HG03442 (cell line): Measurements from ENCODE around the gene NLRP7.
"Not testable (repeated sequence)": the region's sequence is repeated elsewhere in the genome, so short reads cannot be mapped to it uniquely, and the experiment has no call there.

Experiments
- ATAC-seq: cut with Tn5 transposase; IDR thresholded peaks from one replicate; pipeline ENCODE4 v1.9.1; 2021; ENCODE audit warnings: mild to moderate bottlenecking, moderate library complexity; ENCODE audit not compliant: unreplicated experiment

Gene NLRP7

DNA sequence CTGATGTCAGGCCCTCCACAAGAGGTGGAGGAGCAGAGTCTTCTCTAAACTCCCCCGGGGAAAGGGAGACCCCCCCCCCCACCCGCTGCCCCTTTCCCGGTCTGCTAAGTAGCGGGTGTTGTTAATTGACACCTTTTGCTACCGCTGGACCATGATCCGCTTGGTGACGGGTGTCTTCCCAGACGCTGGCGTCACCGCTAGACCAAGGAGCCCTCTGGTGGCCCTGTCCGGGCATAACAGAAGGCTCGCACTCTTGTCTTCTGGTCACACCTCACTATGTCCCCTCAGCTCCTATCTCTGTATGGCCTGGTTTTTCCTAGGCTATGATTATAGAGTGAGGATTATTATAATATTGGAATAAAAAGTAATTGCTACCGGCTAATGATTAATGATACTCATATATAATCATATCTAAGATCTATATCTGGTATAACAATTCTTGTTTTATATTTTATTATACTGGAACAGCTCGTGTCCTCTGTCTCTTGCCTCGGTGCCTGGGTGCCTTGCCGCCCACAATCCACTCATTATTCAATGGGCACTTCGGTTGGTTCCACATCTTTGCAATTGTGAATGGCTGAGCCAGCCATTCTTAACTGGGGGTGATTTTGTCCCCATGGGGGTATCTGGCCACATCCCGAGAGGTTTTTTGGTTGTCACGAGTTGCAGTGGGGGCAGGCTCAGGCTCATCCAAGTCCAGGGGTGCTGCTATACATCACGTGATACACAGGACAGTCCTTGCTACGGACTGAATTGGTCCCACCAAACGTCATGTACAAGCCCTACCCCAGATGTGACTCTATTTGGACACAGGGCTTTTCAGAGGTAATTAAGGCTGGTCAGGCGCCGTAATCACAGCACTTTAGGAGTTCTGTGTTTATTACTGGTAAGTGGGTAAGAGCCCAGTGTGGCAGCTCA, 27.4 kb downstream of the NLRP7 start:
- ATAC-seq = not testable (repeated sequence)

- no peak for ATAC-seq
These were observed 28.8 kb downstream of the NLRP7 start for GRCh38 chr19:54918499-54918898.

DNA sequence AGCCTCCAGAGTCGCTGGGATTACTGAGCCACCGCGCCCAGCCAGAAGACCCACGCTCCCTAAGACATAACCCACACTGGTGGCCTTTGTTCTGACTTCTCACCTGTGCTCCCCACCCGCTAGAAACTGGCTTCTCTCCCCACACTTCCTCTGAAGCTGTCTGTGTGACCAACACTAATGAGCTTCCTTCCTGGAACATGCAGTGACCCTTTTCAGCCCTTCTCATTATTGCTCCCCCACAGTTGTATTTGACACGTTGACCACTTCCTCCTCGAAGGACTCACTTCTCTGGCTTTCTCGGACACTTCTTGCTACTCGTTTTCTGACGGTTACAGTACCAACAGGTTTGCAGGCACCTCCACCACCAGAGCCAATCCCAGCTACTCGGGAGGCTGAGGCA, 30.5 kb downstream of the NLRP7 start:
- no peak for ATAC-seq

DNA sequence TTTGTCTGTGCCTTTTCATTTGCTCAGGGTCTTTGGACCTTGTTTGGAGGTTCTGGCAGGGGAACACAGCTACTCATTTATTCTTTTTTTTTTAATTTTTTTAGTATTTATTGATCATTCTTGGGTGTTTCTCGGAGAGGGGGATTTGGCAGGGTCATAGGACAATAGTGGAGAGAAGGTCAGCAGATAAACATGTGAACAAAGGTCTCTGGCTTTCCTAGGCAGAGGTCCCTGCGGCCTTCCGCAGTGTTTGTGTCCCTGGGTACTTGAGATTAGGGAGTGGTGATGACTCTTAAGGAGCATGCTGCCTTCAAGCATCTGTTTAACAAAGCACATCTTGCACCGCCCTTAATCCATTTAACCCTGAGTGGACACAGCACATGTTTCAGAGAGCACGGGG, 39.4 kb downstream of the NLRP7 start:
- ATAC-seq = not testable (repeated sequence)

DNA sequence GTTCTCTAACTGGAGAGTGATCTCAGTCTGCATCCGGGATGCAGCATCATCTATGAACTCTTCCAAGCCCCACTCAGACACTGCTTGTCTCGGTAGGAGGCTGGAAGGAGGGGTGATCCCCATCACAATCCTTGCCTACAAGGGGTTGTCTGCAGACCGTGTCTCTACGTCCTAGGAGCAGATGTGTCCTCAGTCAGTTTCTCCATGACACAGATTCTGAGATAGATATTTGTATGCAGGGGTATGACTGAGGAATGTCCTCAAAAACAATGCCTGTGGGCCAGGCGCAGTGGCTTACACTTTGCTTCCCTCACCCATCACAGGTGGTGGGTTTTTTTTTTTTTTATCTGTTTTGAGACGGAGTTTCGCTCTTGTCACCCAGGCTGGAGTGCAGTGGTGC, 40.5 kb downstream of the NLRP7 start:
- no peak for ATAC-seq

DNA sequence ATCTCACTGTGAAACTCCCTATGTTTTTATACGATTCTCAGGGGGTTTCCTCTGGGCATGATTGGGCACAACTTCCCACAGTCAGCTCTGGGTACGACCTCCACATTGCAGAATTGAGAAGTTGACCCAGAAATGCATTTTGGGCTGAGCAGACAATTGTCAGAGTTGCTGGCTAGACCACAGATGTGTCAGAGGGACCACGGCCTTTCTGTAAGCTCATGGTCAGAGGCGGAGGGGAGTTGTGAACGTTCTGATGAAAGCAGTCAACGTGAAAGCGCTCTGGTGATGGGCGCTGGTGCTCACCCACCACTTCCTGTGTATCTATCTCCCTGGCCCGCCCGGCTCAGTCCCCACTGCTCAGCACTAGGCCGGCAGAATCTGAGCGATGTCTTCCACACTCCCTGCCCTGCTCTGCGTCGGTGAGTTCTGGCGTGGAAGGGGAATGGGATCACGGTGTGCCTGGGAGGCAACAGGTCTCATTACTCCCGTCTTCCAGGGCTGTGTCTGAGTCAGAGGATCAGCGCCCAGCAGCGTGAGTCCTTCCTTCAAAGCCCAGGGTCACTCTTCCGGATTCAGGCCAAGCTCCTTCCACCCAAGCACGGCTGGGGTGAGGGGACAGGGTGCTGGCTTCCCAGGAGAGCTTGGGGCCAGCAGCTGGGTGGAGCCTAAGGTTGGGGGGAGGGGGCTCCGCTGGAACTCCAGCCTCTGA, 41.4 kb downstream of the NLRP7 start, which contains the start of gene NCR1:
NCR1 (plus strand) TSS at position 346 of the 709 bp plus-strand sequence; CDS start at position 386, 40 bp downstream.
- no peak for ATAC-seq

GRCh38 chr19:54905421-54905802, 41.9 kb downstream of the NLRP7 start:
- no peak for ATAC-seq

DNA sequence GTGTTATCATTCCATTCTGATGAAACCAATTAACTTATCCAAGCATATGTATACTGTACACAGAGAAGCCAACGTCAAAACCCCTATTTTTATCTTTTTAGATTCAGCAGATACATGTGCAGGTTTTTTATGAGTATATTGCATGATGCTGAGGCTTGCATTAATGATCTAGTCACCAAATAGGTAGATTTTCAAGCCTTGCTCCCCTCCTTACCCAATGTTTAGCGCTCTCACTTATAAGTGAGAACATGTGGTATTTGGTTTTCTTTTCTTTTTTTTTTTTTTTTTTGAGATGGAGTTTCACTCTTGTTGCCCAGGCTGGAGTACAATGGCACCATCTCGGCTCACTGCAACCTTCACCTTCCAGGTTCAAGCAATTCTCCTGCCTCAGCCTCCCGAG, 43.1 kb downstream of the NLRP7 start:
- not testable (repeated sequence) for ATAC-seq

- ATAC-seq = no peak
These were observed 44.0 kb downstream of the NLRP7 start for GRCh38 chr19:54903303-54903702.

DNA sequence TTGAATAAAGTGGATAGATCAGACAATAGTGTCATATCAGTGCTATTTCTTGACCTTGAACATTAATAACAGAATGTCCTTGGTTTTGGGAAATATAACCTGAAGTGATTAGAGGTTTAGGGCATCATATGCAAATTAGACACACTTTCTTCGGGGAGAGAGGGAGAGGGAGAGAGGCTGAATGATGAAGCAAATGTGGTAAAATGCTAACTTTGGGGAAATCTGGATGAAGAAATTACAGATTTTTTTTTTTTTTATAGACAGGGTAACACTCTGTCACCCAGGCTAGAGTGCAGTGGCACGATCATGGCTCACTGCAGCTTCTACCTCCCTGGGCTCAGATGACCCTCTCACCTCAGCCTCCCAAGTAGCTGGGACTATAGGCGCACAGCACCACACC, 45.3 kb downstream of the NLRP7 start:
- no peak for ATAC-seq

GRCh38 chr19:54901153-54901552, 46.2 kb downstream of the NLRP7 start:
- ATAC-seq = not testable (repeated sequence)

DNA sequence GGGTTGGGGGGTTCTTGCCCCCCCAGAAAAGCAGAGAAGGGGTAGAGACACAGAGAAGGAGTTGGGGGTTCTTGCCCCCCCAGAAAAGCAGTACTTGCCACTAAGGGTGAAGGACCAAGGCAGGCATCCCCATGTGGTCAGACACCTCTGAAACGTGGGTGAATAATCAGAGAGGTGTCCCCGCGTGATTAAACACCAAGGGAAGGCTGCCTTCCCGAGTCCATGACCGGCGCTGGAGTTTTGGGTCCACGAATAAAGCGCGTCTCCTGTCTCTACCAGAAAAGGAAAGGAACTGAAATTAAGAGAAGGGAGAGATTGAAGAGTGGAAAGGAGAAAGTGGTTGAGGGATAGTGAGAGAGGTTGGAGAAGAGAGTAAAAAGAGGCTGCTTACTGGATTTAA, 47.7 kb downstream of the NLRP7 start:
- ATAC-seq = not testable (repeated sequence)

DNA sequence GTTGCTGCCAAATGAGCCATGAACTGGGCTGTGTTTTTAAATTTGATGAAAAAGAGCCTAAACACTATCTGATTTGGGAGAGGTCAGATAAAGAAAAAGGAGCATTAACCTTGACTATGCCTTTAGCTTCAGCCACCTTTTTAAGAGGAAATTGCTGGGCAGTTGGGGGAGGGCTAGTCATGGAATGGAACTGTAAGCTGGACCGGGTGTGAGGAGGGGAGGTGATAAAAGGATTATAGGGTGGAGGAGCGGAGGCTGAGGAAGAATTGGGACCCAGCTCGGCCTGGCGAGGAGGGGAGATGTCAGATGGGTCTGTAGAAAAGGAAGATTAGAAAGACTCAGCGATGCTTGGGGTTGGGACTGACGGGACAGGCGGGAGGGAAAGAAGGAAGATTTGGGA, 48.6 kb downstream of the NLRP7 start:
- ATAC-seq = not testable (repeated sequence)

DNA sequence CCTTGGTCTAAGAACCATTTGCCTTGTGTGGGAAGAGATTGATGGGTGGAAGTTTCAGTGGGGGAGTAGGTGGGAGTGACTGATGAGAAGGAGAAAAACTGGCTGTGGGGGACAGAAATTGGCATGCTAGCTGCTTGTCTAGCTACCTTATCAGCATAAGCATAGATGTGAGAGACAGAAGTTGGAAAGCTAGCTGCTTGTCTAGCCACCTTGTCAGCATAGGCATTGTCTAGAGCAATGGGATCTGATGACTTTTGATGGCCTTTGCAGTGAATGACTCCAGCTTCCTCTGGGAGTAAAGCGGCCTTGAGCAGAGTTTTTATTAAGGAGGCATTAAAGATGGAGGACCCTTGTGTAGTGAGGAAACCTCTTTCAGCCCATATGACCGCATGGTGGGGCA, 51.3 kb downstream of the NLRP7 start:
- ATAC-seq = no peak

DNA sequence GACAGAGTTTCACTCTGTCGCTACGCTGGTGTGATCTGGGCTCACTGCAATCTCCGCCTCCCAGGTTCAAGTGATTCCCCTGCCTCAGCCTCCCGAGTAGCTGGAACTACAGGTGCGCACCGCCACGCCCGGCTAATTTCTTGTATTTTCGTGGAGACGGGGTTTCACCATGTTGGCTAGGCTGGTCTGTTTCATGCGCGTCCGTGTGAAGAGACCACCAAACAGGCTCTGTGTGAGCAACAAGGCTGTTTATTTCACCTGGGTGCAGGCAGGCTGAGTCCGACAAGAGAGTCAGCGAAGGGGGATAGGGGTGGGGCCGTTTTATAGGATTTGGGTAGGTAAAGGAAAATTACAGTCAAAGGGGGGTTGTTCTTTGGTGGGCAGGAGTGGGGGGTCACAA, 53.2 kb downstream of the NLRP7 start:
- not testable (repeated sequence) for ATAC-seq

- no peak for ATAC-seq
These were observed 53.9 kb downstream of the NLRP7 start for GRCh38 chr19:54893406-54893805.

GRCh38 chr19:54889566-54889965, 57.8 kb downstream of the NLRP7 start:
- ATAC-seq = no peak

DNA sequence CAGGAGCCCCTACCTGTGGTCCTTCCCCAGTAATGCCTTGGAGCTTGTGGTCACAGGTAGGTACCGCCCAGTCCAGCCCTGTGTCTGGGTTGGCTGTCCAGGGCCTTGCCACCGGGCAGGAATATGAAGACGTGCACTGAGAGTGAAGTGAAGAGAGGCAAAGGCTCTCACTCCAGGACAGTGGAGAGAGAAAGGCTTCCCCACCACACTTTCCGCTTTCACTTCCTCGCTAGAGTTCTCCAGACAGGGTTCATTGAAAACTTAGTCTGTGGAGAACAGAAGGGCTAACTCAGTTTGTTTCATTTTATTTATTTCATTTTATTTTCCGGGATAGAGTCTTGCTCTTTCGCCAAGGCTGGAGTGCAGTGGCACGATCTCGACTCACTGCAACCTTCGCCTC, 59.1 kb downstream of the NLRP7 start:
- ATAC-seq = no peak

DNA sequence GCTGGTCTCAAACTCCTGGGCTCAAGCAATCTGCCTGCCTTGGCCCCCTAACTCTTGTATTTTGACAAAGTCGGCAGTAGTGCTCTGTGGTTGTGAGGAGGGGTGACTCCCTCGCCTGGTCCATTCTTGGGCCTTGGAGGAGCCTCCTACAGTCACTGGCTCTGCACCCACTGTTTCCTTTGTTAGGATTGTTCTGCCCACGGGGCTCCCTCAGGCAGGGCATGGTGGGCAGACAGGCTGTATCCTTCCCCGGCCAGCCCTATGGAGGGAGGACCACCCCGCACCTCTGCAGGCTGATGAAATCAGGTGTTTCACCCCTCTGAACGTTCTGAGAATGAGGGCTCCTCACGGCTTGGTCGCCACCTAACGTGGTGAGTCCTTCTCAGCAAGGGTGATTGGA, 64.1 kb downstream of the NLRP7 start:
- no peak for ATAC-seq

GRCh38 chr19:54882758-54883157, 64.6 kb downstream of the NLRP7 start:
- no peak for ATAC-seq

DNA sequence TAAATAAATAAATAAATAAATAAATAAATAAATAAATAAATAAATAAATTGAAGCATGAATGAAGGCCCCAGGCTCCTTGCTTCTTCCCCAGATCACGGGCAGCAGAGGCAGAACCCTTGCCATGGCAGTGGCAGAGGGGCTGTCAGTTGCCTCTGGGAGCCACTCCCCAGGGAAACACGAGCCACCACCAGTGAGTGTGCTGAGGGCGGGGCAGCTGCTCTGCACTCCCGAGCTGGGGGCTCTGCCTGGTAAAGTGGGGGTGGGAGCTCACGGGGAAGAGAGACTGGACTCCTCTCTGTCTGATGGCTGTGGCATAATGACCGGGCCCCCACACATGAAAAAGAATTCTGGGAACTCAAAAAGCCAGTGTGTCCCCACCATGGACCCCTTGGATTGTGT, 65.4 kb downstream of the NLRP7 start:
- ATAC-seq = no peak

- no peak for ATAC-seq
These were observed 69.9 kb downstream of the NLRP7 start for GRCh38 chr19:54877471-54877870.
